Urothelium cell line (cell line): ENCODE results near the gene CKAP4.
A peak's percentile ranks its signal among the peaks of the same experiment; 100 is the strongest.

Experiments
- DNase-seq: peaks from one replicate; pipeline ENCODE4 v3.0.0; 2011; ENCODE audit warnings: low spot score, mixed read lengths
- FAIRE-seq: peaks from 2 replicates; lab custom pipeline; 2011; peaks lifted over from hg19 to GRCh38; lab: Jason Lieb, UNC

Gene CKAP4

GRCh38 chr12:106275458-106275857 is 27.6 kb upstream of the CKAP4 start:
- DNase-seq (no peak), FAIRE-seq (no peak)

- FAIRE-seq (no peak), DNase-seq (no peak)
Measured at GRCh38 chr12:106274575-106275121, 26.8 kb upstream of the CKAP4 start.

GRCh38 chr12:106274012-106274411 is 26.2 kb upstream of the CKAP4 start:
- no peak for FAIRE-seq
- DNase-seq: no peak

GRCh38 chr12:106273491-106273890 is 25.7 kb upstream of the CKAP4 start:
- FAIRE-seq (no peak), DNase-seq (no peak)

- no peak for DNase-seq
- FAIRE-seq: no peak
Measured at GRCh38 chr12:106271575-106272505, 24.0 kb upstream of the CKAP4 start.

GRCh38 chr12:106269150-106269771 is 21.4 kb upstream of the CKAP4 start:
- no peak for DNase-seq
- no peak for FAIRE-seq

- DNase-seq: no peak
- no peak for FAIRE-seq
Measured at GRCh38 chr12:106267535-106267934, 19.7 kb upstream of the CKAP4 start.

- no peak for DNase-seq
- no peak for FAIRE-seq
Measured at GRCh38 chr12:106265116-106265515, 17.3 kb upstream of the CKAP4 start.

GRCh38 chr12:106258935-106259334 is 11.1 kb upstream of the CKAP4 start:
- no peak for DNase-seq
- no peak for FAIRE-seq

GRCh38 chr12:106258226-106258625 is 10.4 kb upstream of the CKAP4 start:
- DNase-seq: no peak
- FAIRE-seq: no peak

- FAIRE-seq: no peak
- DNase-seq: no peak
Measured at GRCh38 chr12:106256524-106256923, 8.7 kb upstream of the CKAP4 start.

GRCh38 chr12:106255952-106256351 is 8.1 kb upstream of the CKAP4 start:
- no peak for DNase-seq
- FAIRE-seq: no peak

GRCh38 chr12:106255493-106255892 is 7.7 kb upstream of the CKAP4 start:
- DNase-seq (no peak), FAIRE-seq (no peak)

GRCh38 chr12:106254724-106255123 is 6.9 kb upstream of the CKAP4 start:
- FAIRE-seq (no peak), DNase-seq (no peak)

GRCh38 chr12:106251631-106252455 is 4.0 kb upstream of the CKAP4 start:
- DNase-seq: no peak

GRCh38 chr12:106249411-106250135 is 1.8 kb upstream of the CKAP4 start:
- FAIRE-seq (no peak), DNase-seq (no peak)

More at GRCh38 chr12:106251631-106252455, 4.0 kb upstream of the CKAP4 start:
- FAIRE-seq: no peak

GRCh38 chr12:106248846-106249371 is 1.1 kb upstream of the CKAP4 start:
- no peak for FAIRE-seq

GRCh38 chr12:106248312-106248845 is 559 bp upstream of the CKAP4 start:
- FAIRE-seq: no peak
- DNase-seq: peak; percentile 49

More at GRCh38 chr12:106248846-106249371, 1.1 kb upstream of the CKAP4 start:
- no peak for DNase-seq

GRCh38 chr12:106246891-106247673 is 738 bp downstream of the CKAP4 start:
- DNase-seq (peak; percentile 49), FAIRE-seq (no peak)
